ENCODE data around the gene RASSF6. TPM values are rescaled to one million over a fixed set of nuclear protein-coding genes. Genes with fewer than 3 reads are reported as not detected.

Gene RASSF6
- total and polyA plus RNA-seq, 2 of the 8 experiments (the other 6 are each of a cell fraction or from before 2014, with no cell fraction given): 0.03 to 0.28 TPM

- POLR2A ChIA-PET (ENCODE audit: partially characterized antibody): no interaction called here
- Histone ChIP-seq H3K23ac (ENCODE audit: insufficient read length) (no peak overlapping the region), H3K4ac (replicated peaks; ENCODE audit: insufficient read length, low read depth, low read length) (no peak overlapping the region), H4K20me1 (replicated peaks in 1 of 2; ENCODE audit: control insufficient read depth in 1 of 2, insufficient read depth in 2 of 2, low read length in 2 of 2) (no peaks in the 10 kb centered on the region), H3K9ac (replicated peaks in 1 of 4; ENCODE audit: extremely low read depth in 1 of 4, low read depth in 3 of 4, low read length in 3 of 4) (no peak overlapping the region), H3K18ac (ENCODE audit: extremely low read depth, low read length) (no peak overlapping the region), H3K4me2 (ENCODE audit: insufficient read depth in 1 of 2, low read depth in 2 of 2, low read length in 2 of 2) (no peak overlapping the region), H4K5ac (ENCODE audit: insufficient read length, low read depth, low read length) (no peak overlapping the region), H3K27ac (ENCODE audit: low read depth, low read length) (no peak overlapping the region), H2BK120ac (replicated peaks; ENCODE audit: low read depth, low read length) (no peak overlapping the region), H3K56ac (replicated peaks; ENCODE audit: insufficient read length, low read depth, low read length) (no peak overlapping the region), H2BK20ac (ENCODE audit: low read length) (no peak overlapping the region), H2BK5ac (ENCODE audit: low read depth, low read length) (no peak overlapping the region), H3K79me1 (ENCODE audit: low read depth, low read length) (no peaks in the 10 kb centered on the region), H3K9me3 (ENCODE audit: insufficient read depth in 2 of 2, low read depth in 1 of 2, low read length in 1 of 2) (no peaks in the 10 kb centered on the region), H2AK5ac (ENCODE audit: low read depth, low read length) (no peak overlapping the region), H3K79me2 (ENCODE audit: control insufficient read depth in 1 of 2, insufficient read depth in 2 of 2, low read length in 2 of 2) (no peaks in the 10 kb centered on the region), H3K27me3 (replicated peaks in 1 of 4; ENCODE audit: control insufficient read depth in 3 of 4, extremely low read depth in 1 of 4, insufficient read depth in 3 of 4, low read length in 3 of 4) (peaks cover 0 to 2% (median 0%) of the 10 kb centered on the region in 4 experiments; a peak in 1 of 7 replicates), H4K91ac (replicated peaks; ENCODE audit: insufficient read length, low read length) (no peak overlapping the region), H2BK15ac (ENCODE audit: low read length) (no peak overlapping the region), H3K4me3 (ENCODE audit: extremely low read depth in 1 of 4, insufficient read depth in 2 of 4, low read depth in 3 of 4, low read length in 4 of 4) (no peak overlapping the region), H4K8ac (ENCODE audit: extremely low read depth, insufficient read depth, low read length) (no peak overlapping the region), H3K14ac (ENCODE audit: insufficient read length) (no peak overlapping the region), H3K4me1 (replicated peaks in 1 of 4; ENCODE audit: control insufficient read depth in 3 of 4, insufficient read depth in 4 of 4, low read length in 3 of 4) (no peaks in the 10 kb centered on the region), H2BK12ac (ENCODE audit: low read depth, low read length) (no peak overlapping the region), H2AFZ (ENCODE audit: low read length) (no peak overlapping the region), H3K23me2 (ENCODE audit: low read depth, low read length) (no peaks in the 10 kb centered on the region), H3K36me3 (ENCODE audit: control insufficient read depth in 2 of 4, insufficient read depth in 4 of 4, low read length in 3 of 4) (no peaks in the 10 kb centered on the region)
- DNase-seq (ENCODE audit: low read depth in 1 of 2, low spot score in 2 of 2): no peak
- CTCF ChIA-PET (ENCODE audit: partially characterized antibody): interaction anchor here (0.5 to 6.4 kb wide), 25 partner anchors 9 to 655 kb away, joined by 3 to 127 read pairs (median 5); no protein-coding TSS in a partner anchor
- peak; percentile 55 for FAIRE-seq
- 12% methylated on average over 5 of the region's 7 CpGs; no CpG with 5 or more reads in 1 of the 2 experiments for WGBS, 2 experiments (ENCODE audit: extremely low coverage in 1 of 2, insufficient coverage in 1 of 2, insufficient read length in 1 of 2, insufficient replicate concordance in 2 of 2, low coverage in 1 of 2, low lambda C conversion rate in 2 of 2, missing lambda C conversion rate in 1 of 2)
- peak; percentile 89 to 90 for TF ChIP-seq RAD21 (IDR thresholded peaks at IDR 0.05 in 1 of 2, conservative IDR thresholded peaks at IDR 0.05 in 1 of 2; ENCODE audit: low read depth in 2 of 2, low read length in 2 of 2)
- no peak for TF ChIP-seq KDM5A (IDR thresholded peaks at IDR 0.05; ENCODE audit: low read length)
- no peak for TF ChIP-seq EP300 (IDR thresholded peaks at IDR 0.05; ENCODE audit: borderline replicate concordance in 1 of 2, low read depth in 2 of 2, low read length in 2 of 2)
- TF ChIP-seq EZH2 (IDR thresholded peaks at IDR 0.05; ENCODE audit: low read depth, low read length, severe bottlenecking): no peak
- TF ChIP-seq TAF7 (optimal IDR thresholded peaks at IDR 0.05; ENCODE audit: borderline replicate concordance, low read depth, low read length): no peak
- TF ChIP-seq ZNF274 (IDR thresholded peaks at IDR 0.05; ENCODE audit: borderline replicate concordance, extremely low read depth, low read length): no peak
- TF ChIP-seq FOSL1 (IDR thresholded peaks at IDR 0.05; ENCODE audit: insufficient read depth, low read depth, low read length): no peak
- TF ChIP-seq NRF1 (IDR thresholded peaks at IDR 0.05; ENCODE audit: low read depth, low read length): no peak
- no peak for TF ChIP-seq BCL11A (IDR thresholded peaks at IDR 0.05; ENCODE audit: low read depth in 2 of 2, low read length in 2 of 2)
- TF ChIP-seq KDM4A (IDR thresholded peaks at IDR 0.05; ENCODE audit: low read depth, low read length, severe bottlenecking): no peak
- no peak for TF ChIP-seq SP2 (IDR thresholded peaks at IDR 0.05; ENCODE audit: low read length)
Measured at GRCh38 chr4:73653695-73654106, 33.5 kb upstream of the RASSF6 start.

All from H1 (cell line).